Raji (cell line): ENCODE measurements around the gene MRC1.

Experiments
- POLR2A ChIP-seq: IDR thresholded peaks from 2 replicates; pipeline ENCODE4 v1.6.1; 2011; ENCODE audit warnings: low read depth, low read length, control low read depth; ENCODE audit not compliant: insufficient read depth

Gene MRC1

DNA sequence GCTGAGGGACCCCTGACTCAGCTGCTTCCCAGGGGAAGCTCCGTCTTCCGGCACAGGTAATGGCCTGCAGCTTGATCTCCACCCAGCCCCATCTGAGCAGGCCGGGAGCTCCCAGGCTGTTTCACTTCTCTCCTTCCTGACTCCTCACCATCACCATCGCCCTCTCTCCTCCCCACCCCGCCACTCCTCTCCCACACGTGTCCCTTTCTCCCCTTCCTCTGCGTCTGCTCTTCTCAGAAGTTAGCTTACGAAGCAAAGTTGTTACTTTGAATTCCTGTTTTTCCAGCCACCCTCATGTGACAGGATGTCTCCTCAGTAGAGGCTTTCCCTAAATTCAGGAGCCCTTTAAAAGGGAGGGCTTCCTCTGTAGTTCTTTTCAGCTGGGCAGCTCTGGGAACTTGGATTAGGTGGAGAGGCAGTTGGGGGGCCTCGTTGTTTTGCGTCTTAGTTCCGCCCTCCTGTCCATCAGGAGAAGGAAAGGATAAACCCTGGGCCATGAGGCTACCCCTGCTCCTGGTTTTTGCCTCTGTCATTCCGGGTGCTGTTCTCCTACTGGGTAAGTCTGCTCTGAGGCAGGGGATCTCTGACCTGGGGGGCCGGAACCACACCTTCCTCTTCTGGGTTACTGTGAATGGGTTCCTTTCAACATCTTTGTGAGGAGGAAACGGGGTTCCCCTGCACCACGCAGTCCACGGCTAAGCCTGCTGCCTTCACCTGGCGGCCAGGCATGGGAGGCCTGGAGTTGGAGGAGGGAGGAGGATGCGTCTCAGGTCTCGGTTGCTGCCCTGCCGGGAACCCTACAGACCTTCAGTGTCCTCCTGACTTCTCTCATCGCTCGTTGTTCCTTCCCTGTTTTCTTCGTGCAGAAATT, at the start of gene MRC1:
MRC1 (plus strand) TSS at position 378 of the 871 bp plus-strand sequence; CDS start at position 496, 118 bp downstream.
- TF ChIP-seq POLR2A, result no peak

DNA sequence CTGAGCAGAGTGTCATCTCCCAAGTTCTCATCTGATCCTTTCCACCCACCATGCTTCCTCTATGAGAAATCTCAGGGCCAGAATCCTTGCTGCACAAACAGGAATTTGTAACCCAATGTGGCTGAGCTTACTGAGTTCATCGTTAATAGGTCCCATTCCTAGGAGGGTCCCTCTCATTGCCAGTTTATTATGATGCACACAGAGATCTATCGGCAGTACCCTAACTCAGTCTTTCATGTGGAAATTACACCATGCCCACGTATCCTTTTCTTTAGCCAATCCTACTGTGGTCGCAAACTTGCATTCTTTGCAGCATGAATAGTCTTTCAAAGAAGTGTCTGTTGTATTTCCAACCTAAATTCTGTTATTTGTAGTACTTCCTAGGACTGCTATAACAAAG, 45.0 kb upstream of the MRC1 start:
- TF ChIP-seq POLR2A, result no peak

- TF ChIP-seq POLR2A, result no peak
Observed at GRCh38 chr10:17765602-17766001, 43.5 kb upstream of the MRC1 start.

DNA sequence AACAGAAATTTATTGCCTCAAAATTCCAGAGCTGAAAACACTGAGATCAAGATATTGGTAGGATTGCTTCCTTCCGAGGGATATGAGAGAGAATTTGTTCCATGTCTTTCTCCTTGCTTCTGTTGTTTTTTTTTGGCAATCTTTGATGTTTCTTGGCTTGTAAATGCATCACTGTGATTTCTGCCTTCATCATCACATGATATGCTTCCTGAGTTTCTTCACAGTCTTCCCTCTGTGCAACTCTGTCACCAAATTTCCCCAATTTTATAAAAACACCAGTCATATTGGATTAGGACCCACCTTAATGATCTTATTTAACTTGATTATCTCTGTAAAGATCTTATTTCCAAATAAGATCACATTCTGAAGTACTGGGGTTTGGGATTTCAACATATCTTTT, 42.4 kb upstream of the MRC1 start:
- no peak for TF ChIP-seq POLR2A

GRCh38 chr10:17768496-17768895, 40.7 kb upstream of the MRC1 start:
- no peak for TF ChIP-seq POLR2A

DNA sequence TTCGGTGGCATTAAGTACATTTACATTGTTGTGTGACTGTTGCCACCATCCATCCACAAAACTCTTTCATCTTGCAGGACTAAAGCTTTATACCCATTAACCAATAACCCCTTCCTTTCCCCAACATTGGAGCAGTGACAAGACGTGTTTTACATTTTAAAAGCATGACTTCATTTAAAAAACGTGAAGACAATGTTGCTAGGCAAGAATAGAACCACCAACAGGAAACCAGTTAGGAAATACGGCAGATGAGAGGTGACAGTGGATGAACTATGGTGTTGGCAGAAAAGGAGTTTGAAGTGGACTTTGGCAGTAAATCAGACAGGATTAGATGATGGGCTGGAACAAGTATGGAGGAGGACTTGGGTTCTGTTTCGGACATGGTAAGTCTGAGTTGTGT, 40.2 kb upstream of the MRC1 start:
- no peak for TF ChIP-seq POLR2A

DNA sequence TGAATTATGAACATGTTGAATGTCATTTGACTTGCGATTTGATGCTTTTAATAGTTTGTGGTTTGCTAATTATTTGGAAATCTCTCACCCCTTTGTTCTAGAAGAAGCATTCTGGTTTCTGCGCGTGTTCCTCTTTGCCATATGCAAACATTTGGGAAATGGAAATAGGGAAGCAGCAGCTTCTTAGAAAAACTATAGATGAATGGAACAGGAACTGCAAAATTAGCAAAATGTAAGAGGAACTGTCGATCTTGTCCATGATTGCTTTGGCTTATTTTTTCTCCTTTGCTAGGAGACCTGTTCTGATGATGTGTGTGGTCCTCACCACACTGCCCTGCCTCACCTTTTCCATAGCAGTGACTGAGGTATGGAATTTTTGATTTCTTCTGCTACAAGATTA, 38.1 kb upstream of the MRC1 start:
- no peak for TF ChIP-seq POLR2A

GRCh38 chr10:17779784-17780183, 29.4 kb upstream of the MRC1 start:
- no peak for TF ChIP-seq POLR2A

- no peak for TF ChIP-seq POLR2A
Observed at GRCh38 chr10:17780727-17781126, 28.4 kb upstream of the MRC1 start.

DNA sequence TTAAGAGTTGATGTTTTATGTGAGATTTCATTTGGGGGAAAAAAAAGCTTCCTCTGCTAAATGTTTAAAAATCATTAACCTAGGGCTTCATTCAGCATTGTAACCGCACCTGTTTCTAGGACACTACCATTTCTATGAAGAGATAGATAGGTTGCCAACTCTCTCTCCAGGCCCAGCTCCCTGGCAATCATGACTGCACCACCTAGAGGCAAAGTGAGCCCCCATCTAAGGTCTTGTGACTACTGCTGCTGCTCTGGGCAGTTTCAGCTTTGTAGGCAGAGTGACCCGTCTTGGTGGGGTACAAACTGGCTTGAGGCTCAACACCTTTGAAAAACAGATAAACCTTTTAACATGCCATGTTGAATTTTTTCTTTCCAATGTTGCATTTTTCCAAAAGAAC, 27.3 kb upstream of the MRC1 start:
- TF ChIP-seq POLR2A, result no peak

GRCh38 chr10:17782921-17783665, 26.1 kb upstream of the MRC1 start:
- TF ChIP-seq POLR2A, result no peak

- TF ChIP-seq POLR2A, result no peak
Observed at GRCh38 chr10:17783751-17784150, 25.4 kb upstream of the MRC1 start.

DNA sequence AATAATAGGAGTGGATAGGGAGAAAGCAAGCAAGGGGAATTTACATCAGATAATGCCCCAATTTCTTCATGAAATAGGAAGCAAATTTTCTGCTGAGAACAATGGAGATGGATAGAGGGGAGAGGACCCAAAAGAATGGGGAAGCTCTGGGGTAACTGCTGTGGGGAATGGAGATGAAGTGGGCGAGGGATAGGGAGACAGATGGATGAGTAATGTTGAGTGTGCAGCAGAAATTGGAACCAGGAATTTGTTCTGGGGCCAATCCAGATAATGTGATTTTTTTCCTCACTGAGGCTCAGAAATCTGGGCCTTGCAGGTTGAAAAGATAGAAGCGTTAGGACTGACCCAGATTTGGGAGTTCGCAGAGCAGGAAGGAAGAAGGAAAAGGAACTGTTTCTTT, 24.5 kb upstream of the MRC1 start:
- no peak for TF ChIP-seq POLR2A

DNA sequence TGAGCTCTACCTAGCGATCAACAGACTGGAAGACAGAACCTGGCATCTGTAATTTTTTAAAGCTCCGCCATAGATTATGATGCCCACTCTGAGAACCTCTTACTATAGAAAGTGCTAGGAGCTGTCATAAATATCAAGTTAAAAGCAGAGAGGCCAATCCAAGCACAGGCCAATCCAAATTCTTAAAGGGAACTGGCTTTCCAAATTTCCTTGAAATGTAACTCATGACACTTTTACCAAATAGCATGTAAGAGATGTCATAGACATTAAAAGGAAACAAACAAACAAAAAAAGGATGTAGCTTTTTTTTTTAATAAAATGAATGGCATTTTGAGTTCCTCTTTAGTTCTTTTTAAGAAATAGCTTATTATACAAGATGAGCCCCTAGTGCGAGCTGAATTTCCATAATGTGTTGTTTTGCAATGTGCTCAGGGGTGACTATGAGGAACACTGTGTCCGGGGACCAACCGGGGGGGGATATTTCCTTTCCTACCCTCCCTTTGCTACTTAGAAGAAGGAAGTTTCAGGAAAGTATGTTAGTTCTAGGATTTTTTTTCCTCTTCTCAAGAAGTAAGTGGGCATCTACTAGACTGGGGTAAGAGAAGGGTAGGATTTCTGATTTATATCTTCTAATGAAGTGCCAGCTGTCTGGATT, 23.7 kb upstream of the MRC1 start:
- TF ChIP-seq POLR2A, result no peak

DNA sequence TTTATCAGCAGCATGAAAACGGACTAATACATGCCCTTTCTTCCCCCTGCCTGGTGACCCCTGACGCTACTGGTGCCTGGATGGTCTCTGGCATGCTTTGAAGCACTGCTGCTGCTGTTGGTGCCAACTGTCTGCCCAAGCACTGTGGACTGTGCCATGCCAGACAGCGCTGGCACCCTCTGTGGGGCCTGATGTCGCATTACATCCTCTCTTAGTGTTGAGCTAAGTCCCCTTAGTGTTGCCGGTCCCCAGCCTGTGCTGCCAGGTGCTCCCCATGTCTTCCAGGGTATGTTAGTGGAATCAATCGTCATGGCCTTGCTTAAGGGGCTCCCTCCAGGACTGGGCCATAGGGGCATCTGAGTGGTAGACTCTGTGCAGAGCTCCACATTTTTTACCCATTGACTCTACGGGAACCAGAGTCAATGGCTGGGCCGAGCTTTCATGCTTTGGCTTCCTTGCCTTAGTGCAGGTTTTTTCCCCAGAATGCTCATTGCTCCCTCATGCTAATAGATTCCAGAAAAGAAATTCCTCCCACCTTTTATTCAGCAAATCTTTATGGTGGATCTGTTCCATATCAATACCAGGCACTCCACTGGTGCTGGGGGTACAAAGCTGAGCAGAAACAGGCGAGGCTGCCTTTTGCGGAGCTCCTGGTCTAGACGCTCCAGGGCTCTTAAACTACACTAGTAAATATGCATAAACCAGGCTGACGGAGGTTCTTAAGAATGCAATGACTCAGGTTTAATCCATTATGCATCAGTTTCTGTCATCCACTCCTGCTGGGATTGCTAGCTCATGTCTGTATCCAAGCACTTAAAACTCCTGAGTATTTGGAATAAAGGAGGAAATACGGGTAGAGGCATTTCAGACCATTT, 21.8 kb upstream of the MRC1 start:
- no peak for TF ChIP-seq POLR2A
